DOHH2 (cell line): Measurements from ENCODE around the gene GGT6.

Source experiments
- H3F3A ChIP-seq: fragments of 200-600 bp; sonication (generic), shearing (Covaris generic); 2 replicates; pipeline ENCODE4 v1.6.0; 2016; ENCODE audit warnings: antibody characterized with exemption, mild to moderate bottlenecking; ENCODE audit not compliant: control insufficient read depth, insufficient read depth
- H3K27ac ChIP-seq: fragments of 200-600 bp; sonication (generic); 2 replicates; pipeline ENCODE4 v1.5.1; 2014; ENCODE audit warnings: low read depth, mild to moderate bottlenecking, low read length, moderate library complexity
- H3K27me3 ChIP-seq: fragments of 200-600 bp; sonication (generic); 2 replicates; pipeline ENCODE4 v1.6.1; 2014; ENCODE audit warnings: mild to moderate bottlenecking, low read length, mixed read lengths; ENCODE audit not compliant: control insufficient read depth
- H3K36me3 ChIP-seq: fragments of 200-600 bp; sonication (generic); 2 replicates; pipeline ENCODE4 v1.6.1; 2014; ENCODE audit warnings: mild to moderate bottlenecking, low read length, moderate library complexity, mixed read lengths; ENCODE audit not compliant: control insufficient read depth
- H3K4me1 ChIP-seq: fragments of 200-600 bp; sonication (generic); 2 replicates; pipeline ENCODE4 v1.6.1; 2014; ENCODE audit warnings: mild to moderate bottlenecking, low read length, mixed read lengths; ENCODE audit not compliant: control insufficient read depth
- H3K4me2 ChIP-seq: fragments of 200-600 bp; sonication (generic); 2 replicates; pipeline ENCODE4 v1.6.0; 2014; ENCODE audit warnings: mild to moderate bottlenecking, low read length, moderate library complexity
- H3K4me3 ChIP-seq: fragments of 200-600 bp; sonication (generic); 2 replicates; pipeline ENCODE4 v1.5.1; 2014; ENCODE audit warnings: mild to moderate bottlenecking, low read length, mixed read lengths
- H3K79me2 ChIP-seq: fragments of 200-600 bp; sonication (generic); 2 replicates; pipeline ENCODE4 v1.6.1; 2014; ENCODE audit warnings: mild to moderate bottlenecking, low read length, mixed read lengths; ENCODE audit not compliant: control insufficient read depth
- H3K9me2 ChIP-seq: fragments of 200-600 bp; sonication (generic); replicated peaks from 2 replicates; pipeline ENCODE4 v1.6.1; 2014; ENCODE audit warnings: mild to moderate bottlenecking, low read length, mixed read lengths; ENCODE audit not compliant: control insufficient read depth
- H3K9me3 ChIP-seq: fragments of 200-600 bp; sonication (generic); 2 replicates; pipeline ENCODE4 v1.6.1; 2014; ENCODE audit warnings: antibody characterized with exemption, low read length, mixed read lengths; ENCODE audit not compliant: control insufficient read depth, insufficient read depth
- H4K20me1 ChIP-seq: fragments of 200-600 bp; sonication (generic); 2 replicates; pipeline ENCODE4 v1.6.0; 2014; ENCODE audit warnings: low read depth, mild to moderate bottlenecking, antibody characterized with exemption, low read length, moderate library complexity; ENCODE audit not compliant: control insufficient read depth, insufficient read depth
- CTCF ChIP-seq: fragments of 200-600 bp; sonication (generic); IDR thresholded peaks from one replicate; pipeline ENCODE4 v1.5.1; 2014; ENCODE audit warnings: antibody characterized with exemption, mild to moderate bottlenecking, low read depth, low read length; ENCODE audit not compliant: poor library complexity, severe bottlenecking
- EZH2phosphoT487 ChIP-seq: fragments of 200-600 bp; sonication (generic); IDR thresholded peaks from 2 replicates; pipeline ENCODE4 v1.6.1; 2017; ENCODE audit warnings: borderline replicate concordance, mild to moderate bottlenecking, antibody characterized with exemption, low read length, moderate library complexity, mixed read lengths

The GGT6 gene

GRCh38 chr17:4560421-4560820, at the start of gene GGT6:
TSS of gene GGT6 (minus strand) at chr17:4560577. CDS start at chr17:4560521, 56 bp downstream.
- no peaks in the 10 kb centered on the region for H4K20me1 ChIP-seq
- H3K9me2 ChIP-seq = no peaks in the 10 kb centered on the region
- no peak within 1 kb of the TSS for H3K4me2 ChIP-seq
- H3K4me1 ChIP-seq = peaks cover 19% of the 10 kb centered on the region
- H3K27ac ChIP-seq = no peak within 1 kb of the TSS
- no peaks in the 10 kb centered on the region for H3F3A ChIP-seq
- H3K27me3 ChIP-seq = peaks cover 12% of the 10 kb centered on the region
- TF ChIP-seq EZH2phosphoT487 = no peak
- TF ChIP-seq CTCF = no peak
- no peaks in the 10 kb centered on the region for H3K9me3 ChIP-seq
- H3K79me2 ChIP-seq = peaks cover 5% of the 10 kb centered on the region
- no peak within 1 kb of the TSS for H3K4me3 ChIP-seq
- no peaks in the 10 kb centered on the region for H3K36me3 ChIP-seq

- no peaks in the 10 kb centered on the region for H3K4me1 ChIP-seq
- no peaks in the 10 kb centered on the region for H3K79me2 ChIP-seq
- H4K20me1 ChIP-seq = no peaks in the 10 kb centered on the region
- no peak overlapping the region for H3K4me3 ChIP-seq
- no peak overlapping the region for H3K4me2 ChIP-seq
- H3K9me2 ChIP-seq = no peaks in the 10 kb centered on the region
- no peaks in the 10 kb centered on the region for H3F3A ChIP-seq
- no peak overlapping the region for H3K27ac ChIP-seq
- peaks cover 25% of the 10 kb centered on the region for H3K27me3 ChIP-seq
- TF ChIP-seq CTCF (no peak), EZH2phosphoT487 (no peak)
- no peaks in the 10 kb centered on the region for H3K36me3 ChIP-seq
- H3K9me3 ChIP-seq = no peaks in the 10 kb centered on the region
These were observed 49.8 kb upstream of the GGT6 start for GRCh38 chr17:4610162-4610561.

- Histone ChIP-seq H3K9me2 (no peaks in the 10 kb centered on the region), H4K20me1 (no peaks in the 10 kb centered on the region), H3K4me2 (no peak overlapping the region)
These were observed 49.4 kb upstream of the GGT6 start for GRCh38 chr17:4609761-4610160.

More at GRCh38 chr17:4609761-4610160, 49.4 kb upstream of the GGT6 start:
- H3K27me3 ChIP-seq = peaks cover 25% of the 10 kb centered on the region
- H3K27ac ChIP-seq = no peak overlapping the region
- H3K36me3 ChIP-seq = no peaks in the 10 kb centered on the region
- no peaks in the 10 kb centered on the region for H3F3A ChIP-seq
- TF ChIP-seq CTCF = no peak
- no peak for TF ChIP-seq EZH2phosphoT487
- no peak overlapping the region for H3K4me3 ChIP-seq
- H3K79me2 ChIP-seq = no peaks in the 10 kb centered on the region
- H3K9me3 ChIP-seq = no peaks in the 10 kb centered on the region
- H3K4me1 ChIP-seq = no peaks in the 10 kb centered on the region
